Stimulated activated CD4-positive, alpha-beta T cell treated with anti-CD3 and anti-CD28 coated beads, Interleukin-1b, Interleukin-23, amount 100 ng/mL, for 4 hours (primary cell): ENCODE data around the gene CENPU.
"Not testable (repeated sequence)": the region's sequence is repeated elsewhere in the genome, so short reads cannot be mapped to it uniquely, and the experiment has no call there.

Experiments
- DNase-seq, 2 donors: peaks; one replicate each; pipeline ENCODE4 v3.0.0-alpha.2; 2020; ENCODE audit warnings: low read depth in 2 of 2

Gene CENPU

DNA sequence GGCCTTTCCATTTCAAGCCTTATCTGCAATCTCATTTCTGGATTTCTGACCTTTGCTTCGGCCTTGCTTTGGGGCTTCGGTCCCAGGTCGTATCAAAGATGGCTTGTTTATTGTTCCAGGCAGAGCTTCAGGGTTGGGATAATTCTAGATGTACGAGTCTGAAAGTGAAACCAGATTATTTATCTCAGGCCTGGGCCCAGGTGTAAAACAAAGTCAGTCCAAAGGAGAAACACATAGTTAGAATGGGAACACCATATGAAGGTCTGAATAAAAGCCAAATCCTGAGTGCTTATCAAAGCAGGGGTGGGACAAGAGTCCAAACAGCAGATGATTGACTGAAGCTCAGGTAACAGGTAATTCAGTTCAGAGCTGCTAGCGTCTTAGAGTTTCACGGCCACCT, 67.2 kb downstream of the CENPU start:
- DNase-seq, result no peak

DNA sequence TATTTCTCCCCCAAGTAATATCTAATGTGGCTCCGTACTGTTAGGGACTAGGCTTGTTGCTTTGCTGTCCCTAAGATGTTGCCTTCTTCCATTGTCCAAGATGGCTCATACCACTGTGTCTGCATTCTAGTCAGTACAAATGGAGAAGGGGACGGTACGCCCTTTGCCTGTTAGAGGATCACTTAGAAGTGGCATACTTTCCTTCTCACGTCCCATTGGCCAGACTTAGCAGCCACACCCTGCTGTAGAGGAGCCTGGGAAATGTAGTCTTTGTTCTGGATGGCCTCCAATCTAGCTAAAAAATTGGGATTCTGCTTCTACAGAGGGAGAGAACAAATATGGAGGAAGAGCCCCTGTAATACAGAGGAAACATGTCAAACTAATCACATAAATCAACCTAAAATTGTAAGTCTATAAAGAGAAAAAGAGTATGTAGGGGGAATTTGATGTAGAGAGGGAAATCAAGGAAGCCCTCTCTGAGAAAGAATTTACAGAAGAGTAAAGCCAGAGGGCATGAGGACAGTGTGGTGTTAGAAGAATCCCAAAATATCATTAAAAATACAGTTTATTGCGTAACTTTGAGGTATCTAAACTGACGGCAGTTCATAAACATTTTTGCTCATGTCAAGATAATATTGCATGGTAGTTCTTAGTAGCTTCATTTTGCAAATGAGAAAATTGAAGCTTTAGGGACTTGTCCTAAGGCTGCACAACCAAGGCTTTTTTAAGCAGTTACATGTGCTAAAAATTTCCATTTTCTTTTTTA, 69.3 kb downstream of the CENPU start:
- DNase-seq, result no peak

DNA sequence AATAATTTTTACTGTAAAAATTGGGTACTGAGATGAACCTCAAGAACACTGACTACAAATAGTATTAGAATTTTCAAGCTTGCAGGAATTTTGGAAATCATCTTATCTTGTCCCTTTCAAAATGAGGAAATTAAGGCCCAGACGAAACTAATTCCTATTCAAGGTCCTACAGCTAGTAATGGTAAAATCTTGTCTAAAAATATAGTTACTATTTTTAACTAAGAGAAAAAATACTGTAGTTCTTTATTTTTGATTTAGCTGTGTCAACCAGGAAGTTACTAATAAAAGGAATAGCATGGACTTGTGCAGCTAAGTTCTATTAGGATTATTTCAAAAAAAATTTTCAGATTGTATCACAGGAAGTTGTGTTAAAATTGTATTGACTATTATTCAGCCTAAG, 71.7 kb downstream of the CENPU start:
- DNase-seq, result no peak

DNA sequence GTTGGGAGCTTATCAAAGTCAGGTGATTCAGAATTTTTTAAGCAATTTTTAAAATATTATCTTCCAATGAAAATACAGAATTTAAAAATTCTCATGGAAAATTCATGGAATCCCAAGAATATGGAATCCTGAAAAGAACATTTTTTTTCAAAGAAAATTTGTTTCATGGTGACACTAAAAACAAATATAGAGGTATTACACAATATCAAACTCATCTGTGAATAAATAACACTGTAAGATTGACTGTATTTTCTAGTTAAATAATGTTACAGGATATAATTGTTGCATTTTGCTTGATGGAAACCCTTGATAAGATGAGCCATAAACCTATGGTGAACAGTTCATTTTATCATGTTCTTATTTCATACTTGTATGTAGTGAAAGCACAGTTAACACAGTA, 72.9 kb downstream of the CENPU start:
- DNase-seq, result no peak

DNA sequence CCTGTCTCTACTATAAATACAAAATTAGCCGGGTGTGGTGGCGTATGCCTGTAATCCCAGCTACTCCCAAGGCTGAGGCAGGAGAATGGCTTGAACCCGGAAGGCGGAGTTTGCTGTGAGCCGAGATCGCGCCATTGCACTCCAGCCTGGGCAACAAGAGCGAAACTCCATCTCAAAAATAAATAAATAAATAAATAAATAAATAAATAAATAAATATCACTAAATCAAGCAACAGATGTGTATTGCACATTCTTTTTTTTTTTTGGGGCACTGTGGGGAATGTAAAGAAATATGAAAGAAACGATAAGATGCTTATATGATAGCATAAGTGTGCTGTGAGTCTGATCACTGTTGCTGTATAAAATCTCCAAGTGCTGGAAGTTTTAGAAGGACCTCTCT, 76.1 kb downstream of the CENPU start:
- DNase-seq, result not testable (repeated sequence)

DNA sequence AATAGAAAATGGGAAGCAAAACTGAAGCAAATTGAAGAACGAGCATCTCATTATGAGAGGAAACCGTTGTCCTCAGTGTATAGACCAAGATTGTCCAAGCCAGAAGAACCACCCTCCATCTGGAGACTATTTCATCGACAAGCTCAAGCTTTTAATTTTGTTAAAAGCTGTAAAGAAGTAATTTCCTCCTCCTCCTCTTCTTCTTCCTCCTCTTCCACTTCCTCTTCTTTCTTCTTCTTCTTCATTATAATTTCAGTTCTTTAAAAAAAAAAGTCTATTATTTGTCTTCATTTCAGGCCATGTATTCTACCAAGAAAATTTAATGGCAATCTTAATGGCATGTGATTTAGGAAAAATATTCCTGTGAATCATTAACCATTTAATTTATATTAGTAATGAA, 76.8 kb downstream of the CENPU start:
- no peak for DNase-seq

DNA sequence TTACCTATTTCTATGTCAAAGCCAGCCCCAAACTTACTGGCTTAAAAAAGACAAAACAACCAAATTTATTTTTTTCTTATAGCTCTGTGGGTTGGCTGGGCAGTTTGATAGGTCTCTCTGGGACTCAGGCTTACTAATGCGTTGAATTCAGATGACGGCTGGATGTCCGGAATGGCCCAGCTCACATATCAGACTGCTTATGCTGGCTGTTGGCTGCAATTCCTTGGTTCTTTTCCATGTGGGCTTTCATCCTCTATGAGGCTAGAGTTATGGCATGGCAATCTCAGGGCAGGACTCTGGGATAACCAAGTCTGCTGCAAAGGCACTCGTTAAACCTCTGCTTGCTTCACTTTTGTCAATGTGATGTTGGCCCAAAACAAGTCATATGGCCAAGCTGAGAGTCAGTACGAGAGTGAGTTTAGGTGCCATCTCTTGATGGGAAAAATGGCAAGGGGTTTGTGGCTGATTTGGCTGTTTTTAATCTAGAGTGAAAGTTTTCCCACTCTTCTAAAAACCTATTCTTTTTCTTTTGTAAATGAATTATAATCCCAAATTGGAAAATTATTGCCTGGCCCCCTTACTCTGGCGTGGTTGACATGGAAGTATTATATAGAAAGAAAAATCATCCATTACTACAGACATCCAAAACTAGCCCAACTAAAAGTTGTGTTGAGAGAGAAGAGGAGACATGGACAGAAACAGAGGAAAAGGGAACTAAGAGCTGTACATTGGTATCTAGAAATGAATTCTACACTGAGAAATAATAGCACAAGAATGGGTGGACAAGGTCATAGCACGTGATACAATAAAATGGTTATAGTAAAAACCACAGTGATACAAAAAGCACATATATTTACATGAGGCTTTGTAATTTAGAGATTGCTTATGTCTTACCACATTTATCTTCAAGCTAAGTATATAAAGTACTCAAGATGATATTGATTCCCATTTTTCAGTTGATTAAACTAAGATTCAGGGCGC, 77.7 kb downstream of the CENPU start:
- DNase-seq, result no peak

DNA sequence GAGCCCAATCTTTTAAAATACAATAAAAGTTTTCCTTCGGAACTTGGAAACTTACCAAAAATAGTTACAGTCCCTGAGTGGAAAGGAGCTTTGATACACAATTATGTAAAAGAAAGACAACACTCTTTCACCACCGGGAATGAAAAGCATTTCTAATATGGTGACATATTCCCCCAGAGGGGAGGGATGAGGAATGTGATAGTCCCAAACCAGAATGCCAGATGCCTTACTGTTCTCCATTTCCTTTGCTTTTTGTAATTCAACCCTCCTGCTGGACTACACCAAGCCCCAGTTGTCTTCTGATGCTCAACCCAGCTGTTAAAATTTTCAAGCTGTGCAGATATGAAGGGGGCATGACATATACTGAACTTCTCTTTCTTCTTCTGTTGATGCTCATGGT, 80.2 kb downstream of the CENPU start:
- DNase-seq, result no peak

DNA sequence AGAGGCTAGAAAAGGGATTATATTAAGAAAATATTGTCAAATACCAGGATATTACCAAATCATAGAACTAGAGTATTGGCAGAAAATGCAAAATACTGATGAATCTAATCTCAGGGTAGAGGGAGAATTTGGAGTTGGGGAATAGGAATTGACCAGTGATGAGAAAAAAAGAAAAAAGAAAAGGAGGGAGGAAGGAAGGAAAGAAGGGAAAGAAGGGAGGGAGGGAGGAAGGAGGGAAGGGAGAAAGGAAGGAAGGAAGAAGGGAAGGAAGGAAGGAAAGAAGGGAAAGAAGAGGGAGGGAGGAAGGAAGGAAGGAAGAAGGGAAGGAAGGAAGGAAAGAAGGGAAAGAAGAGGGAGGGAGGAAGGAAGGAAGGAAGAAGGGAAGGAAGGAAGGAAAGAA, 81.2 kb downstream of the CENPU start:
- DNase-seq, result not testable (repeated sequence)

DNA sequence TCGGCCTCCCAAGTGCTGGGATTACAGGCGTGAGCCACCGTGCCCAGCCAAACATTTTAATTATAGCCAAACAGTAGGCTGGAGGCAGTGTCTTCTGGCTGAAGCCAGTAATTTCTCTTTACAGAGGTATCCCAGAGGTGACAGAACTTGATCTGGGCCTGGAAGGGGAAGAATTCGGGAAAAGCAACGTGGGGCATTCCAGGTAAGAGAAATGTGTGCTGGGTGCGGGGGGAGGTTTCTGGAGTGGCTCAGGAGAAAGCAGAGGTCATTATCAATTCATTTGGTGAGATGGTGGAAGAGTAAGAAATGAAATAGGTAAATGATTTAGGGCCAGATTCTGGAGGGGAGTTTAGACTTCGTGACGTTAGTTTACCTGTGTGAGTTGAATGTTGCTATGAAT, 82.0 kb downstream of the CENPU start:
- DNase-seq, result no peak

DNA sequence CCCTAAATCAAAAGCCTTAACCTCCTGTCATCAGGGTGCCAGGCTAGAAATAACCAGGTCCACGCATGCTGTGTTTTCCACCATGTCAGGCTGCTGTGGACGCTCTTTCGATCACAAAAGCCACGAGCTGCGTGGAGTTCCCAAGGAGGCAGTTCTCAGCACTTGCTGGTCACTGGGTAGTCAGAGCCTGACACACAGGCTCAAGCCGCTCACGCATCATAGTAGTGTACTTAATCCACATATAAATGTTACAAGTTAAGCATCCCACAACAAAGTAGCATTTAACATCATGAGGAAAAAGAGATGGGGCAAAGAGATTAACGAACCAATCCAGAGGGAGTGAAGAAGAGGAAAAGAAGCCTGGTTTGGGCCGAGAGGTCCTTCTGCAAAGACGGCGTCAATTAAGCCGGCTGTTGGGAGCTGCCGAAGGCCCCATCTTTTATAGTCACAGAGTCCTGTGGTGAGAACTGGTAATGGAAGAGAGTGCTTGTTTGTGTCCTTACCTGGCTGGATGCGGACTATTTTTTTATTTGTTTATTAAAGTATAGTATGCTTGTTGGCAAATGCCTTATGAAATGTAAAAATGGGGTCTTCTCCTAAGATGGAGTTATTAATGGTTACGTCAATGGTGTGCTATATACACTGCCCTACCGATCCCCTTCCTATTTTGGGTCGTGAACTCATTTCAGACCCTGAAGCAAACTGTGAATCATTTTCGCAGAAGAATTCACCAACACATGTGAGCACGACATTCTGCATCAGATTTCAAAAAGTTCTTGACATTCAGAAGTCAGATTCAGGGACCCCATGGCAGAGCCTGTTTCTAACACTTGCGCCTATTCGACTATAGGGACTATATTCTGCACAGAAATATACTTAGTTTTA, 83.7 kb downstream of the CENPU start:
- peak in 1 of 2 donors; percentile 9 for DNase-seq

DNA sequence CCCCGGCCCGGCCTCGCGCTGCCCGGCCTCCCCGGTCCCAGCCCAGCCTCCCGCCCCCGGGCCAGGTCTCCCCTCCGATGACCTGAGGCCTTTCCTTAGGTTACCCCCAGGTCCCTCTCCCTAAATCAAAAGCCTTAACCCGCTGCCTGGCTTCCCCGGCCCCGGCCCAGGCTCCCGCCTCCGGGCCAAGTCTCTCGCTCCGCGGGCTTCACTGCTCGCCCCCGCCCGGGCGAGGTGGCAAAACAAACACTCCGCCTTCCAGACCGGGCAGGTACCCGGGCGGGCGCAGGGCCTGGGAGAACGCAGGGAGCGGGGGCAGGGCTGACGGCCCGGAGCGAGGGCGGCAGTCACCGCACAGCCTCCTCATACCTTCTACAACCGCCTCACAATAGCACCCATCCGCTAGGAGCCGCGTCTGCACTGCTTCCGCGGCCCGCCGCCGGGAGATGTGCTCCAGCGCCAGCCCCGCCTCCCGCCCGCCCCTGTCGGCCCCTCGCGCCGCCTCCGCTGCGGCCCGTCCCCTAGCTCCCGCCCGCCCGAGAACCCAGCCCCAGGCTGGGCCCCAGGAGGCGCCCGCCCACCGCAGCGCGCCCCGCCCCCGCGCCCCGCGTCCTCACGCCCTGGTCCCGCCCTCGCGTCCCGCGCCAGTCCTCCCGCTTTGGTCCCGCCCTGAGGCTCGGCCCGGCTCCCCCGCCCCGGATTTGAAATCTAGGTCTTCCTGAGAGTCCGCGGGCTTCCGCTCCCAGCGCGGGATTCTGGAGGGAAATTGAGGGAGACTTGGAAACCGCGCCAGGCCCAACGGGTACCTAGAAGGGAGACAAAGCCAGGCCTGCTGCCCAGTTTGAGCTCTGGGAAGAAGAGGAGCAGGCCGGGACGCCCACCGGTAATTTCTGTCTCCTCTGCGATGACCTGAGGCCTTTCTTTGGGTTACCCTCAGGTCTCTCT, 84.6 kb downstream of the CENPU start, which contains the start of the genes CASP3 and PRIMPOL:
TSS of gene CASP3 (minus strand) at position 422 of the 945 bp plus-strand sequence. CDS start 10,994 bp downstream, outside the sequence.
TSS of gene PRIMPOL (plus strand) at position 713 of the 945 bp plus-strand sequence. CDS start 7,403 bp downstream, outside the sequence.
- DNase-seq, result peak; percentile 89 to 96

DNA sequence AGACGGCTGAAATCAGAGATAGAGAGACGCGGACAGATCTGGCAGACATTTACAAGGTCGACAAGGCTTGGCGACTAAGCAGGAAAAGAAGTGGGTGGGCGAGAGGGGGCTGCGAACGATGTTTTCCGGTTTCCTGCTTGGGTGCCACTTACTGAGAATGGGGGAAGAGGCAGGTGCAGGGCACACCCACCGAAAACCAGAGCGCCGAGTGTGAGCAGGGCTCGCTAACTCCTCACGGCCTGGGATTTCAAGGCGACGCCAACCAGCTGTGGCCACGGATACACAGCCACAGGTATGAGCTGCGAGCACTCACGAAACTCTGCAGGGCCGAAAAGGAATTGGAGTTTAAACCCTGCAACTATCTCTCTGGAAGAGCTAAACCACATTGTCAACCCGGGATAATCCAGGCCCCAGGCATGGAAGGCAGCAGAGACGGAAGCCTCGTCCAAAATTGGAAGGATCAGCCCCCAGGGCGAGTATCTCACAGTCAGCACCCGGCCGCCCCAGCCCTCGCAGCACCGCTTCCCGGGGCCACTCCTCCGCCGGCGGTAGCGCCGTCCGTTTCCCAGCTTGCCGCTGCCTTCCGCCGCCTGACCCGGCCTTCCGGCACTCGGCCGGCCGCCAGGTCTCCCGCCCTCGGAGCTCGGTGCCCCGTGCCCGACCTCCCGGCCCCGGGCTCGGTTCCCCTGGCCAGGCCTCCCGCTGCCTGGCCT, 85.4 kb downstream of the CENPU start:
- DNase-seq, result peak; percentile 25 to 32

DNA sequence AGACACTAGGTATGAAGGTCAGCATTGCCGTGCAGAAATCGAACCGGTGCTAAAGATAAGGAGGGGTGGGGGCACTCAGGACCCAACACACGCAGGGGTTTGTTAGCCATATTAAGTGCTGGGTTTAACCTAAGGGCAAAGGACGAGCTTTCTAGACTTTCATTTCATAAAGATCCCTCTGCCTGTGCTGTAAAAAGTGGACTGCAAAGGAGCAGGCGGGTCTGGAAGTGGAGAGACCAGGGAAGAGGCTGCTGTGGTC, 85.9 kb downstream of the CENPU start:
- DNase-seq, result no peak

DNA sequence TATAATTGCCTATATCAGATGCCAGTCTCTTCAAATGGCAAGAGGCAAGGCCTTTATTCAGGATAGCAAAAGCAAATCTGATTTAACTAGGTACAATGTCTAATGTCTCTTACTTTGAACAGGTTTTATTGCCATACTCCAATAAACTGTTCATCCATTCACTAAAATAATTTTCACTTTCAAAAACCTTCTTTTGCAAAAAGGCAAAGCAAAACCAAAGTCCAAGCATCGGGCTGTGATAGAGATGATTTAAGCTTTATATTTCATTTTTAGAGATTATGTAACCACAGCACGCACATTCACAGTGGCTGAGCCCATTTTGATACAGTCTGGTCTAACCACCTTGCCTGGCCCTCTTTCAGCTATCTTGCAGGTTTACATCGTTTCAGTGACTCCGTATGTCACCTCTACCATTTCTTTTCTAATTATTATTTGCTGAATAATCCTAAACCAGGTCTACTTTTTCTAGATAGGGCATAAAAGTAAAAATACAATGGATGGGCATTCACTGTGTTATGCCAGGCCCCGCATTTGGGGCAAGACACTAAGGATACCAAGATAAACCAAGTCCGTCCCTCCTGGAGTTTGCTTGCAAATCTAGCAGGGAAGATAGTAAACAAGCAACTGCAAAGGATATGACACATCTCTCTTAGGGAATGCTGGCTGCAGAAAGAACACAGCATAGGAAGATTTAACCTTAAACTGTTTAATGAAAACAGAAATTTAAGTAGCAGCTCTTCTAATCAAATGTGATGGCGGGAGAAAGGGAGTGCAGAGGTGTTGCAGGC, 86.4 kb downstream of the CENPU start:
- DNase-seq, result no peak

DNA sequence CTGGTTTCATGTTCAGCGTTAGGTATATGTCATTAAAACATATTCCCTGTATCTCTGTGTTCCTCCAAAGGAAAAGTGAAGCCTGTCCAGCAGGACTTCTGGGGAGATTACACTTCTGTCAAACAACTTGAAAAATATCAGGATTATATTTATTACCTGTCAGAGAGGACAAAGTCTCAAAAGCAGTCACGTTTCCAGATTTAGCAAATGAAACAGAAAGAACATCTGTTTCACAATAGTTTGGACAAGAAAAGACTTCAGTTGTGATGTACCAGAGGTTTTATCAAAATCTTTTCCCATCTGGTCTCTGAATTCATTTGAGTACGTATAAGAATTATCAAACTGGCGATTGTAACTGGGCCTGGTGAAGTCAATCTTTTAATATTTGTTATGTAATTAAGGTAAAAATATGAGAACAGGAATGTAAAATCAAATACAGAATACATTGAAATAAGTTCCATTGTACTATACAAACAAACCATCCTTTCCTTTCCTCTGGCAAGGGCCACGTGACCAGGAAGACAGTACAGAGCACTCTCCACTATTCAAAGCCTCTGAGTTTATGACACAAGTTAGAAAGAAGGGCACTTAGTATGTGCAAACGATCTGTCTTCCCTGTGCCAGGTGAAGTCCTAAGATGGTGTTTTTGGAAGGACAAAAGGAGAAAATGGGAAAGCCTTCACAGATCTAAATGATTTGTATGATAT, 87.8 kb downstream of the CENPU start:
- DNase-seq, result no peak

DNA sequence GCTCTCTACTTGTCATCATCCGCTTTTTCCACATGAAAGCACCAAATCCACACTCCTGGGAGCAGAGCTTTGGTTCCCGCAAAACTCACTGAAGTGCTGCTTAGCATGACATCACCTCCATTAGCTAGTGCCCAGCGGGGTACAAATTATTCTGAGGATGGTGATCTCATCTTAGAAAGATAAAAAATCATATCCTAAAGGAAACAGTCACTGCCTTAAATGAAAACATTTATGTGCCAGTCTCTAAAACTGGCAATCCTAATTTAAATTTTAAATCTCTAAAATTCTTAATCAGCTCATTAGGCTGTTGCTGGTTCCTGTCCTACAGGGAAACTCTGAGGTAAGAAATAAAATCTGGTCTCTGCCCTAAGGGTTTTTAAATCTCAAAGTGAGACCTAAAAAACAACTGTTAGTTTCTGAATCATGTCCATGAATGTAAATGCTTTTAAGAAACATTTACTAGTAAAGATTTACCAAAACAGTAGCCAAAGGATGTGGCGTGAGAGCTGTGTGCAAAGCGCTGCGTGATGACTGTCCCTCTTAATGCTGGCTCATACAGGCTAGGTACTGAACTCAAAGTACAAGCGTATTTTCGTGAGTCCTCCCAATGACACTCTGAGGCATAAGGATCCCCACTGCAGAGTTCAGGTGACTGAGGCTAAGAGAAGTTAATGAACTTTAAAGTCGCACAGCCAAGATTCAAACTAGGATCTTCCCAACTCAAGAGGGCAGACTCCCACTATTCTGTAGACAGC, 89.2 kb downstream of the CENPU start:
- no peak for DNase-seq
